NCI-H526 (cell line): Measurements from ENCODE around the gene SLC12A7.

Experiments used
- DNase-seq, 2 experiments: peaks; one replicate each; lab custom pipeline; 2025; lab: John Stamatoyannopoulos, UW

SLC12A7 gene

GRCh38 chr5:1125030-1125357 is 13.1 kb upstream of the SLC12A7 start:
- DNase-seq = peak in 1 of 2 experiments; percentile 58

- DNase-seq = no peak
These were observed 12.6 kb upstream of the SLC12A7 start for GRCh38 chr5:1124205-1125029.

GRCh38 chr5:1123418-1124147 is 11.7 kb upstream of the SLC12A7 start:
- DNase-seq = no peak

- DNase-seq = no peak
These were observed 10.8 kb upstream of the SLC12A7 start for GRCh38 chr5:1122511-1123294.

- DNase-seq = no peak
These were observed 10.0 kb upstream of the SLC12A7 start for GRCh38 chr5:1121891-1122290.

- DNase-seq = no peak
These were observed 9.2 kb upstream of the SLC12A7 start for GRCh38 chr5:1121044-1121443.

GRCh38 chr5:1120236-1120999 is 8.6 kb upstream of the SLC12A7 start:
- DNase-seq = no peak

GRCh38 chr5:1119312-1119831 is 7.5 kb upstream of the SLC12A7 start:
- peak in 1 of 2 experiments; percentile 73 for DNase-seq

- peak; percentile 57 to 76 for DNase-seq
These were observed 6.9 kb upstream of the SLC12A7 start for GRCh38 chr5:1118738-1119137.

- DNase-seq = peak in 1 of 2 experiments; percentile 38
These were observed 6.4 kb upstream of the SLC12A7 start for GRCh38 chr5:1118231-1118698.

GRCh38 chr5:1116977-1117376 is 5.1 kb upstream of the SLC12A7 start:
- DNase-seq = no peak

- DNase-seq = no peak
These were observed 4.4 kb upstream of the SLC12A7 start for GRCh38 chr5:1116109-1116740.

- DNase-seq = no peak
These were observed 3.4 kb upstream of the SLC12A7 start for GRCh38 chr5:1115123-1115815.

GRCh38 chr5:1113805-1114586 is 2.1 kb upstream of the SLC12A7 start:
- DNase-seq = no peak

- no peak for DNase-seq
These were observed 1.4 kb upstream of the SLC12A7 start for GRCh38 chr5:1113332-1113690.

- DNase-seq = no peak
These were observed 901 bp upstream of the SLC12A7 start for GRCh38 chr5:1112596-1113331.

- DNase-seq = peak in 1 of 2 experiments; percentile 62
These were observed 579 bp downstream of the SLC12A7 start for GRCh38 chr5:1111241-1111726.
